ENCODE data around the gene EIF3K. TPM values are rescaled to one million over a fixed set of nuclear protein-coding genes. Genes with fewer than 3 reads are reported as not detected.
A peak's percentile ranks its signal among the peaks of the same experiment; 100 is the strongest.

Gene EIF3K
- total RNA-seq, 1 experiment from 2014 or later: 353 TPM

DNA sequence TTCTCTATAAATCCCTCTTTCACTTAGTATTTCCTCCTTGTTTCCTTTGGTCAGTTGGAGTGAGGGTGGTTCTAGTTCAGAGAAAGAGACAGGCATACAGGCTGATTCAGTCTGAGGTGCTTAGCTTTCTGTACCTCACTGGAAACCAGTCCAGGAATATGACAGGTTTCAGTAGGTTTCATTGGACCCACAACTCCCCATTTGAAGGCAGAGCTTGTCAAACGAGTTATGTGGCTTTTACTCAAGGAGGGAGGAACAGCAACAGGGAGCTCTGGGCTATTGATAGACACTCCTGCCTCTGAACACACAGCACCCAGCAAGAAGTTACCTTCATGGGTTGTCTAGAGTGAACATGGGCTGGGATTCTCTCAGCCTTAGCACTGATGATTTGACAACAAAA is 43.0 kb downstream of the EIF3K start:
- H3K4me3 ChIP-seq: no peak overlapping the region
- no peaks in the 10 kb centered on the region for H3K9me3 ChIP-seq (replicated peaks)
- no peaks in the 10 kb centered on the region for H3K27me3 ChIP-seq (replicated peaks)
- DNase-seq (ENCODE audit: low read depth in 1 of 2, low spot score in 2 of 2): no peak
- peaks cover 70% of the 10 kb centered on the region for H3K36me3 ChIP-seq
- H3K4me1 ChIP-seq (replicated peaks): peaks cover 100% of the 10 kb centered on the region
- H3K27ac ChIP-seq: no peak overlapping the region

DNA sequence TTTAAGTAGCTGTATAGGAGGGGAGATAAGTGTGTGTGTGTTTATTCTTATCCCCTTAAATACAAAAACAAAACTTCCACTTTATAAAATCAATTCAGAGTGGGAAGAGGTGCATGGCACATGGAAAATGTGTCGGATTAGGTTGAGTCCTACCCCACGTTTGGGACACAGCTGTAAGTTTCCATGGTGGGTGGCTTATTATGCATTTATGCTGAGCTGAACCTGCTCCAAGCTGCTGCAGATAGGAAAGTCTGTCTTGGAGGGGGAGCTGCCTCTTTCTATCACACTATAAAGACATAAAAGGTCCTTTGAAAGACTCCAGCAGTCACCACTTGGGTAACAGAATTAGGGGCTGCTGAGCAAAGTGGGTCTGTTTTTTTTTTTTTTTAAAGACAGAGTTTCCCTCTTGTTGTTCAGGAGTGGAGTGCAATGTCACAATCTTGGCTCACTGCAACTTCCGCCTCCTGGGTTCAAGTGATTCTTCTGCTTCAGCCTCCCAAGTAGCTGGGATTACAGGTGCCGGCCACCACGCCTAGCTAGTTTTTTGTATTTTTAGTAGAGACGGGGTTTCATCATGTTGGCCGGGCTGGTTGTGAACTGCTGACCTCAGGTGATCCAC is 43.7 kb downstream of the EIF3K start:
- H3K4me1 ChIP-seq (replicated peaks): peaks cover 100% of the 10 kb centered on the region
- H3K9me3 ChIP-seq (replicated peaks): no peaks in the 10 kb centered on the region
- H3K4me3 ChIP-seq: no peak overlapping the region
- peaks cover 63% of the 10 kb centered on the region for H3K36me3 ChIP-seq
- H3K27ac ChIP-seq: peak overlapping the region; percentile 91; the same call in 1 of the 2 replicates
- H3K27me3 ChIP-seq (replicated peaks): no peaks in the 10 kb centered on the region
- no peak for DNase-seq (ENCODE audit: low read depth in 1 of 2, low spot score in 2 of 2)

DNA sequence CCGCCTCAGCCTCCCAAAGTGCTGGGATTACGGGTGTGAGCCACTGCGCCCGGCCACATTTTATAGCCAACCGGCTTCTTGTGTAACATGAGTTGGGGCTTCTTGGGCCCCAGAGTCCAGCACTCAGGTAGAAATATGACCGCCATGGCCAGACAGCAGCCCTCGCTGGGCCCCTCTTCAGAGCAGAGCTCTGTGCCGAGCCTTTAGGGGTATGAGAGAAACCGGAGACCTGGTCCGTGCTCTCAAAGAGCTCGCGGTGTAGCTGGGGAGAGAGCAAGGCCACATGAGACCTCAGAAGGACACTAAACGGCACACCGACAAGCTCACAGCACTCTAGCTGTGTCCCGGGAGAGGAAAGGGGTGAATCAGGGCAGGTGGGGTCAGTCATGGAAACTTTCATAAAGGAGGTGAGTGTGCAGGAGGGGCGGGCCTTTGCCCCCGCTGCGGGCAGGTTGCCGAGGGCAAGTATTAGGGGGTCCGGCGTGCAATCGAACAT is 44.2 kb downstream of the EIF3K start:
- Histone ChIP-seq H3K4me3 (no peak overlapping the region), H3K27ac (peak overlapping the region; percentile 91), H3K4me1 (replicated peaks) (peaks cover 100% of the 10 kb centered on the region), H3K27me3 (replicated peaks) (no peaks in the 10 kb centered on the region), H3K36me3 (peaks cover 59% of the 10 kb centered on the region), H3K9me3 (replicated peaks) (no peaks in the 10 kb centered on the region)
- no peak for DNase-seq (ENCODE audit: low read depth in 1 of 2, low spot score in 2 of 2)

GRCh38 chr19:38663957-38664502 is 45.0 kb downstream of the EIF3K start:
- Histone ChIP-seq H3K4me1 (replicated peaks) (peaks cover 100% of the 10 kb centered on the region), H3K27me3 (replicated peaks) (no peaks in the 10 kb centered on the region), H3K9me3 (replicated peaks) (no peaks in the 10 kb centered on the region), H3K27ac (peak overlapping the region; percentile 91), H3K4me3 (no peak overlapping the region), H3K36me3 (peaks cover 65% of the 10 kb centered on the region)
- DNase-seq (ENCODE audit: low read depth in 1 of 2, low spot score in 2 of 2): peak; percentile 81 to 89

DNA sequence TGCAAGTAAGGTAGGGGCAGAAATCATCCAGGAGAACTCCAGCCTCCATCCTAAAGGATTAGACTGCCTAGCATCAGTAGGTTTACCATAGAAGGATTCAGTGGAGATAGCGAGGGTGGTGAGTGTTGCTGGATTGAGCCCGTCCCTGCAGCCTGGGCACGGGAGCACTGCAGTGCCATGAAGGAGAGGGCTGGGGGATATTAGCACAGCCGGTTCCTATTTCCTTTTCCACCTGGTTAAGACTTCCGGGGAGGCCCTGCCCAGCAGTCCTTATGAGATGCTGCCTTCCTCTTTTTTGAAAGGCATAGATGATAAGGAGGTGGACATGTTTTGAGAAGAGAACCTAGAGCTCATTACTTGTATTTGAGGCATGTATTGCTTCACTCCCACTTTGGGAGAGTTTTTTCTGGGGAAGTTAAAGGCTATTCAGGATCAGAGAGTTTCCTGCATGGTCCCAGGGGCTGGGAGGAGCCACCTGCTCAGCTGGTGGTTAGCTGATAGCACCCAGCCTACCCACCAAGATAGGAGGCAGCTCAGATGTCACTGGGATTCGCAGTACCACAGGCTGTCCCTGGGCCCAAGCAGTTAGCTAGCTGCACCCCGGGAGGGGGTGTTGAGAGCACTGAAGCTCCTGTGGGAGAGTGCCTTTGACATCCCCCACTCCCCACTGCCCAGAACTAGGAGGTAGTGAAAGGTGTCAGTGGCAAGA is 45.7 kb downstream of the EIF3K start:
- Histone ChIP-seq H3K36me3 (peaks cover 72% of the 10 kb centered on the region), H3K4me3 (no peak overlapping the region)
- DNase-seq (ENCODE audit: low read depth in 1 of 2, low spot score in 2 of 2): no peak

DNA sequence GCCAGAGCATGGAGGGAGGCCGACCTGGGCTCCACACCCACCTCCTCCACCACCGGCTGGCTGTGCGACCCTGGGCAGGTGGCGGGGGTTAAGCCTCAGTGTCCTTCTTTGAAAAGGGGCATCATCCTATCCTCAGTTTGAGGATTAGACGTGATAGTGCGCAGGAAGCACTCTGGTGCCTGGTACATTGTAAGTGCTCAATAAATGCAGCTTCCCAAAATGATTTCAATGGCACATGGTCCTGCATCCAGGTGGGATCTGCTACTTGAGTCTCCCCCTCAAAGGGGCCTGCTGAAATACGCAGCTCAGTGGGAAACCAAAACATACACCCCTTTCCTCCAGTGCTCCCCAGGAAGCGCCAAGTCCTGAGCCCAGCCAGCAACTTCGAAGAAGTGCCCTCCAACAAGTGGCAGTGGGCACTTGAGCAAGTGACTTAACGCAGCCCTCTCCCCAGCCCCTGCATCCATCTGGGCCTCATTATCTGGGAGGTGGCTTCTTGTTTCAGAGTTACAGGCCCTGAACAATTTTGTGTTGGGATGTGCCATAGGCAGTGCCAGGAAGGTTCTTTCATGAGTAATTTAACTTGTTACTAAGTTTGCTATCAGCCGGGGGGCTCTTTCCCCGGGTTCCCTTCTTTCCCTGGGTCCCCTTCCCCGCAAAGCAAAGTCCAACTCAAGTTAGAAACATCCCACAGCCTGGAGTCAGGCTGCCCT is 46.4 kb downstream of the EIF3K start:
- H3K9me3 ChIP-seq (replicated peaks): no peaks in the 10 kb centered on the region
- no peak overlapping the region for H3K4me3 ChIP-seq
- H3K27ac ChIP-seq: peak overlapping the region; percentile 91
- no peak for DNase-seq (ENCODE audit: low read depth in 1 of 2, low spot score in 2 of 2)
- peaks cover 75% of the 10 kb centered on the region for H3K36me3 ChIP-seq
- peaks cover 100% of the 10 kb centered on the region for H3K4me1 ChIP-seq (replicated peaks)
- H3K27me3 ChIP-seq (replicated peaks): no peaks in the 10 kb centered on the region

More for the DNA sequence above, 45.7 kb downstream of the EIF3K start:
- H3K4me1 ChIP-seq (replicated peaks): peaks cover 100% of the 10 kb centered on the region
- no peaks in the 10 kb centered on the region for H3K27me3 ChIP-seq (replicated peaks)
- peak overlapping the region; percentile 91 for H3K27ac ChIP-seq
- no peaks in the 10 kb centered on the region for H3K9me3 ChIP-seq (replicated peaks)

DNA sequence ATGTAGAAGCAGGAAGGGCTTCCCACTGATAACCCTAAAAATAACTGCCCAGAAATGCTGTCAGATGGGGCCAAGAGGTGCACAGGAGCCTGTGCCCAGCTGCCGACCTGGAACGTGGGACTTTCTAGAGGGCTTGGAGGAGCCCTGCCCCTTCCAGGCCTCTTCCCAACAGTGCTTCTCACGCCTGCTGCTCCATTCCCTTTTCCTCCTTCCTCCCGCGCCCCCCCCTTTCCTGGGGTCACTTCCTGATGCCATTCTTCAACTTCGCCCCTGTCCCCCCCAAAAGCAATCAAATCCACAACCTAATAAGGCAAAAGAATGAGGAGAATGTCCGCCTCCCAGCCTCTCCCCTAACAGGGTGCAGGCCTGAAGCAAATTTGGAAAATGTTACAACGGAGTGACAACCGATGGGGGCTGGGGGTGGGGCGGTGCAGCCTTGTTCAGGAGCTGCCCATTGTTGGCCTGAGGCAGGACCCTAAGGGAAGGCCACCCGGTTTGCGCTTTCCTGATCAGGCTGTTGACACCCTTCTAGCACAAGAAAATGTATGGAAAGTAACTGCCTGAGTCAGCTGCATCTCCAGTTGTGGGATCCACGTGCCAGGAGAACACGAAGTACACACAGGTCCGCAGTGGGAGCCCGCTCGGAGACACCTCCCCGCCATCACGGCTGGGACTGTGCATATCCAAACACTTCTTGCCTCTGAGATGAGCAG is 47.1 kb downstream of the EIF3K start:
- H3K36me3 ChIP-seq: peaks cover 69% of the 10 kb centered on the region
- no peaks in the 10 kb centered on the region for H3K9me3 ChIP-seq (replicated peaks)
- peak; percentile 96 to 98 for DNase-seq (ENCODE audit: low read depth in 1 of 2, low spot score in 2 of 2)

DNA sequence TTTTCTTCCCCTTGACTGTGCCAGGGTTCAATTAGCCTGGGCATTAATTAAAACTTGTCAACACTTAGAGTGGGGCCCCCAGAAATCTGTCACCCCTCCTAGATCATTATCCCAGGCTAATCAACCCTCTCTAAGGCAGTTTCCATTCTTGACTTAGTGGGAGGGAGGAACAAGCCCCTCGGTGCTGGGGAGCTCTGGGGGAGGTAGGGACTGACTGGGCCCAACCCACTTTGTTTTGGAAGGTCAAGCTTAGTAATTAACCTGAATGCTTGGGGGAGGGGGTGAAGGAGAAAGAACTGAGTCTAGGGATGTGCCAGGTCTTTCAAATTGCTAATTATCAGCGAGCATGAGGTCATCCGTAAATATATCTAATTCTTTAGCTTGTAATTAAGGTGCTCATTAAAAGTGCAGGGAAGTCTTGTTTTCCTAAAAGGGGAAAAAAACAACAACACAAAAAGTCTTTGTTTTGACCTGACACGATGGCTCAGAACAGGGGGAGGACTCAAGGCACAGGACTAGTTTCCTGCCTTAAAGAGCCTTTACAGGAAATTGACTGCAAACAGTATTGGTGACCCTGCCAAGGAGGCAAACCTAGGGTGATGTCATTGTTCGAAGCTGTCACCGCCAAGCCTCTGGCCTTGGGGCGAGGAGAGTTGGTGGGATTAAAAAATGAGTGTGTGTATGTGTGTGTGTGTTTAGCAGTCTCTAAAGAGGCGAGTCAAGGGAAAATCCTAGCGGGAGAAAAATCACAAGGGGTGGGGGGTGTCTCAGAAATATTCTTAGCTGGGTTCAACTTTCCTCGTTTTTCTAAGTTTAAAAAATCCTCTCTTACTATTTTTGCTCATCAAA is 47.9 kb downstream of the EIF3K start:
- H3K9me3 ChIP-seq (replicated peaks): no peaks in the 10 kb centered on the region

More for the DNA sequence above, 47.1 kb downstream of the EIF3K start:
- Histone ChIP-seq H3K27me3 (replicated peaks) (no peaks in the 10 kb centered on the region), H3K4me3 (no peak overlapping the region), H3K4me1 (replicated peaks) (peaks cover 100% of the 10 kb centered on the region), H3K27ac (peak overlapping the region; percentile 91)

DNA sequence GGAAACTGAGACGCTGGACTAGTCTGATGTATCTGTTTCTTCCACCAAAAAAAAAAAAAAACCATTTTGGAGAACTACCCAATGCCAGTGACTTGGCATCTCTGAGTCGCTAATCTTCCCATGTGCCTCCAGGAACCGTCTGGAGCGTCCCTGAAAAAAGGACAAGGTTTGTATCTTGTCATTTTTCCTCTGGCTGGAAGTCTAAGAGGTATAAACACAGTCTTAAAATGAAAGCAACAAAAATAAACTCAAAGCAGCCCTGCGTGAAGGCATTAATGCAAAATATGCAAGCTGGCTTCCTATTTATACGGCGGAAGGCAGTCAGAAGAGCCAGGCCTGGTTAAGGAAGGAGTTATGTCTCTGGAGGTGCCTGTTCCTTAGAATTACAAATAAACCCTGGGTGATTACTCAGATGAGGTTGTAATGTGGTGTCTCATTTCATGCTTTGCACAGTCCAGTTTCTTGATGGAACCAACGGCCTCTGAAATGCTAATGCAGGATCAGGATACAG is 48.7 kb downstream of the EIF3K start:
- peak; percentile 72 to 90 for DNase-seq (ENCODE audit: low read depth in 1 of 2, low spot score in 2 of 2)
- Histone ChIP-seq H3K4me3 (no peak overlapping the region), H3K36me3 (peaks cover 55% of the 10 kb centered on the region), H3K4me1 (replicated peaks) (peaks cover 92% of the 10 kb centered on the region), H3K27me3 (replicated peaks) (no peaks in the 10 kb centered on the region), H3K9me3 (replicated peaks) (no peaks in the 10 kb centered on the region), H3K27ac (peak overlapping the region; percentile 91)

More for the DNA sequence above, 47.9 kb downstream of the EIF3K start:
- Histone ChIP-seq H3K27ac (peak overlapping the region; percentile 91), H3K27me3 (replicated peaks) (no peaks in the 10 kb centered on the region), H3K36me3 (peaks cover 61% of the 10 kb centered on the region), H3K4me3 (no peak overlapping the region), H3K4me1 (replicated peaks) (peaks cover 100% of the 10 kb centered on the region)
- DNase-seq (ENCODE audit: low read depth in 1 of 2, low spot score in 2 of 2): peak; percentile 76 to 80

DNA sequence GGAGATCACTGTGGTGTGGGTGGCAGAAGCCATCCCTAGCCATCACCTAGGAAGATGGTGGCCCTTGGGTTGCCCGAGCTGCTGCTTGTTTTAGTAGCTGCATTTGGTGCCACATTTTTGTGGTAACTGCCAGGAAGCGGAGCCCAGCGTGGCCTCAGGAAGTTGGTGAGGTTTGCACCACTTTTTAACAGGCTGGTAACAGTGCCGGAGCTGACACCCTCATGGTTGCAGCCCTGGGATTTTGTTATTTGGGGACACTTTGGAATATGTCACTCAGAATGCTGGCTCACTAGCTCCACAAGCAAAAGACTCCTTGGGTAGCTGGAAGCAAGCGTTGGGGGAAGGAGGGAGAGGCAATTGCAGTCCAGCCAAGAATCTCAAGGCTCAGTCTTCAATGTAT is 50.6 kb downstream of the EIF3K start:
- no peak overlapping the region for H3K4me3 ChIP-seq
- no peaks in the 10 kb centered on the region for H3K9me3 ChIP-seq (replicated peaks)
- H3K27ac ChIP-seq: peak overlapping the region; percentile 91; the same call in 1 of the 2 replicates
- no peaks in the 10 kb centered on the region for H3K27me3 ChIP-seq (replicated peaks)
- peaks cover 82% of the 10 kb centered on the region for H3K4me1 ChIP-seq (replicated peaks)
- H3K36me3 ChIP-seq: peaks cover 55% of the 10 kb centered on the region
- DNase-seq (ENCODE audit: low read depth in 1 of 2, low spot score in 2 of 2): no peak

DNA sequence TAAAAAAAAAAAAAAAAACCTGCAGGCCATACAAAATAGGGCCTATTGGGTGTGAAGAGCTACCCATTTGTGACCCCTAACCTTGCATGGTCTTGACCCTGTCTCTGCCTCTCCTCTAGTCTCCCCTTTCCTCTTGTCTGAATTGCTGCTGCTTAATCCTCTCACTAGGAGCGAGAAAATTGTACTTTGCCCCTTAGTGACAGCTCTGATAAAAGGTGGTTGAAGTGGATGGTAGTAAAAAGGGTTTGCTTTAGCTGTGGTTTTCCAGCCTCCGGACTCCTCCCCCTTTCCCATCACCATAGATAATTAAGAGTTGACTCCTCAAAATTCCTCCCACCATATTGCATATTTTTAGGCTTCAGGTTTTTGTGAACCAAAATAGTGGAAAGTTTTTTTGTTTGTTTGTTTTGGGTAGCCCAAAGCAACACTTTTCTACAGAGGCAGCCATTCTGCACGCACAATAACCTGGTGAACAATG is 52.0 kb downstream of the EIF3K start:
- Histone ChIP-seq H3K4me1 (replicated peaks) (peaks cover 82% of the 10 kb centered on the region), H3K27ac (peak overlapping the region; percentile 37), H3K9me3 (replicated peaks) (no peaks in the 10 kb centered on the region), H3K4me3 (no peak overlapping the region), H3K36me3 (peaks cover 51% of the 10 kb centered on the region), H3K27me3 (replicated peaks) (no peaks in the 10 kb centered on the region)
- peak in 1 of 2 experiments; percentile 40 for DNase-seq (ENCODE audit: low read depth in 1 of 2, low spot score in 2 of 2)

DNA sequence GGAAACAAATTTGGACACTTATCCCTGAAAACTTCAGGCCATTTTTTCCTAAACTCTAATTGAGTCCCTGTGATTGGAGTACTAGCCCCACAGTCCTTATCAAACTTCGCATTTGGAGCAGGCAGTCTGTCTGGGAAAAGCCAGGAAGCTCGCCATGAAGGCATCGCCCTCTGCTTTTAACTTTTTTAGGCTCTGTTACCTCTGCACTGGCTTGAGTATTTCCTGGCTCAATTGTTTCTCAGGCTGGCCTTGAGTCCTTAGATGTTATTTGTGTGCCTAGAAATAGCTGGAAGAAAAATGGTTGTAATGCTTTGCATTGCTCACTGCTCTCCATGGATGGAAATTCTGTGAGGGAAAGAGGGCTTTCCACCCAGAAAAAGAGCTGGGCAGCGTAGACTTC is 52.7 kb downstream of the EIF3K start:
- no peak overlapping the region for H3K4me3 ChIP-seq
- peaks cover 48% of the 10 kb centered on the region for H3K36me3 ChIP-seq
- peaks cover 82% of the 10 kb centered on the region for H3K4me1 ChIP-seq (replicated peaks)
- peak overlapping the region; percentile 37; the same call in 1 of the 2 replicates for H3K27ac ChIP-seq
- no peak for DNase-seq (ENCODE audit: low read depth in 1 of 2, low spot score in 2 of 2)
- no peaks in the 10 kb centered on the region for H3K27me3 ChIP-seq (replicated peaks)
- H3K9me3 ChIP-seq (replicated peaks): no peaks in the 10 kb centered on the region
